SKM-1 (cell line): Measurements from ENCODE around the gene LRRC8E.
A peak's percentile ranks its signal among the peaks of the same experiment; 100 is the strongest.

ENCODE experiments used
- DNase-seq: peaks from one replicate; lab custom pipeline; 2025; ENCODE audit not compliant: unreplicated experiment; lab: John Stamatoyannopoulos, UW

The LRRC8E gene

DNA sequence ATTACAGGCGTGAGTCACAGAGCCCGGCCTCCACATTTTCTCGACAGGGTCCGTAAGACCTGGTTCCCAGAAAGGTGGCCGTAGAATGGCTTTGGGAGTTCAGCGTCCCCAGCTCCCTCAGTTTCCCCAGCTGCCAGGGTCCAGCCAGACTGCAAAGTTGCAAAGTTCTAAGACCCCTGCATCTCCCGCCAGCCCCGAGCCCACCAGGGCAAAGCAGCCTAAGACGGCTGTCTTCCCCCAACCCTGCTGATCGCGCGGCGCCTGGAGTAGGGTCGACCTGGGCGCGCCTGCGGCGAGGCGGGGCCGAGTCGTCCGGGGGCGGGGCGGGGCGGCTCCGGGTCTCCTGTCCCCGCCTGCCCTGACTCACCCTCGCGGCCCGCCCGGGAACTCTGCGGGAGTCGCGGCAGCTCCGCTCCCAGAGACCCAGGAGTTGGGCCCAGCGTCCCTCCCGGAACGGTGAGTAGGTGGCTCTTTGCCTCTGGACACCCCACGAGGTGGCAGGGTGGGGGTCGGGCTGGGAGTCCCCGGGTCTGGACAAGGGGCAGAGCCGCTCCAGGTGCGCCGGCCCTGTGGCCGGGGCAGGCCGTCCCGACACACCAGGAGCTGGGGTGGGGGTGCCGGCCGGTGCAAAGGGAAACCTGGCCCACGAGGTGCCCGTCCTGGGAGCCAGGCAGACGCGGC lies at the start of gene LRRC8E:
LRRC8E (plus strand) TSS at position 366 of the 681 bp plus-strand sequence. CDS start 7,094 bp downstream, outside the sequence.
- DNase-seq, result no peak

DNA sequence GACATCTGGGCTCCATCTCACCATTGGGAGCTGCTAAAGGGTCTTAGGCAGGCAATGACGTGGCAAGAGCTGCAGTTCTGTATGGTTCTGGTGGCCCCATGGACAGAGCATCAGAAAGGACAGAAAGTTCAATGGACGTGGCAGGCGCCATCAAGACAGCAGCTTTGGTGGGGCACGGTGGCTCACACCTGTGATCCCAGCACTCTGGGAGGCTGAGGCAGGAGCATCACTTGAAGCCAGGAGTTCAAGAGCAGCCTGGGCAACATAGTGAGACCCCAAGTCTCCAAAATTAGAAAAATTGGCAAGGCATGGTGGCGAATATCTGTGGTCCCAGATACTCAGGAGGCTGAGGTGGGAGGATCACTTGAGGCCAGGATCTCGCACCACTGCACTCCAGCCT lies 48.8 kb upstream of the LRRC8E start:
- DNase-seq, result no peak

DNA sequence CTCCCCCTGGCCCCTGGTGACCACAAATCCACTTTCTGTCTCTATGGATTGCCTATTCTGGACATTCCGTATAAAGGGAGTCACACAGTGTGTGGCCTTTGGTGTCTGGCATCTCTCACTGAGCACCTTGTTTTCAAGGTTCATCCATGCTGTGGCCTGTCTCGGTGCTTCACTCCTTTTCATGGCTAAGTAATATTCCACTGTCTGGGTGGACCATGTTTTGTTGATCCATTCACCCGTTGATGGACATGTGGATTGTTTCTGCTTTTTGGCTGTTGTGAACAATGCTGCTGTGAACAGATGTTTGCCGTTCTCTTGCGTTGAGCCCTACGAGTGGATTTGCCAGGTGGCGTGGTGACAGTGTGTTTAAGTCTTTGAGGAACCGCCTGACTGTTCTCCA lies 47.7 kb upstream of the LRRC8E start:
- no peak for DNase-seq

DNA sequence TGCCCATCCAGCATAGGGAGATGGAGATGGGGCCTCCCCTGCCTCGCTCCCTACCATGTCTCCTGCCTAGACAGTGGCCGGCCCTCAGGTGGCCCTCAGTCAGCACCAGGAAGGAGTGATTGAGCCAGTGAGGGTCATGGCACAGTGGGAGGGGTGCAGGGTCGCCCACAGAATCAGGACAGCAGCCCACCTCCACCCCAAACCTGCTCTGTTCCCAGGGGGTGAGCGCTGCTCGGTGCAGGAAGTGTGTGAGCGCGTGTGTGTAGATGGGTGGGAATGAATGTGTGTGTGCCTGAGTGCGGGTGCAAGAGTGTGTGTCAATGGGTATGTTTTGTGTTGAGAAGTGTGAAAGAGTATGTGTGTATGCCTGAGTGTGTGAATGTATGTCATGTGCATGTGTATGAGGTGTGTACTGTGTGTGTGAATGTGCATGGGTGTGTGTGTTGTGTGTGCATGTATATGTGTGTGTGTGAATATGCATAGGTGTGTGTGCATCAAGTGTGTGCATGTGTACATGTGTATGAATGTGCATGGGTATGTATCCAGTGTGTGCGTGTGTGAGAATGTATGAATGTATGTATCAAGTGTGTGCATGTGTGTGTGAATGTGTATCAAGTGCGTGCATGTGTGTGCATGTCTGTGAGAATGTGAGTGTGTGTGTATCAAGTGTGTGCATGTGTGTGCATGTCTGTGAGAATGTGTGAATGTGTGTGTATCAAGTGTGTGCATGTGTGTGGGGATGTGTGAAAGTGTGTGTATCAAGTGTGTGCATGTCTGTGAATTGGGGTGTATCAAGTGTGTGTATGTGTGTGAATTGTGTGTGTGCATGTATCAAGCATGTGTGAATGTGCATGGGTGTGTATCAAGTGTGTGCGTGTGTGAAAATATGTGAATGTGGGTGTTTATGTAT lies 46.3 kb upstream of the LRRC8E start:
- DNase-seq, result no peak

DNA sequence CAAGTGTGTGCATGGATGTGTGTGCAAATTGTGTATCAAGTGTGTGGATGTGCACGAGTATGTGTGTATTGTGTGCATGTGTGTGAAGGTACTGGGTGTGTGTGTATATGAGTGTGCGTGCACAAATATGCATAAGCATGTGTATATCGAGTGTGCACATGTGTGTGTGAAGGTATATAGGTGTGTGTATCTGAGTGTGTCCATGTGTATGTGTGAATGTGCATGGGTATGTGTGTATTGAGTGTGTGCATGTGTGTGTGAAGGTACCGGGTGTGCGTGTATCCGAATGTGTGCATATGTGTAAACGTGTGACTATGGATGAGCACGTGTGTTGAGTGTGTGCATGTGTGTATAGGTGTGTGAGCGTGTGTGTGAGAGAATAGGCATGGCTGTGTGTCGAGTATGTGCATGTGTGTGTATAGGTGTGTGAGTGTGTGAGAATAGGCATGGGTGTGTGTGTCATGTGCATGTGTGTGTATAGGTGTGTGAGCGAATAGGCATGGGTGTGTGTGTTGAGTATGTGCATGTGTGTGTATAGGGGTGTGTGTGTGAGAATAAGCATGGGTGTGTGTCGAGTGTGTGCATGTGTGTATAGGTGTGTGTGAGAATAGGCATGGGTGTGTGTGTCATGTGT lies 45.5 kb upstream of the LRRC8E start:
- no peak for DNase-seq

DNA sequence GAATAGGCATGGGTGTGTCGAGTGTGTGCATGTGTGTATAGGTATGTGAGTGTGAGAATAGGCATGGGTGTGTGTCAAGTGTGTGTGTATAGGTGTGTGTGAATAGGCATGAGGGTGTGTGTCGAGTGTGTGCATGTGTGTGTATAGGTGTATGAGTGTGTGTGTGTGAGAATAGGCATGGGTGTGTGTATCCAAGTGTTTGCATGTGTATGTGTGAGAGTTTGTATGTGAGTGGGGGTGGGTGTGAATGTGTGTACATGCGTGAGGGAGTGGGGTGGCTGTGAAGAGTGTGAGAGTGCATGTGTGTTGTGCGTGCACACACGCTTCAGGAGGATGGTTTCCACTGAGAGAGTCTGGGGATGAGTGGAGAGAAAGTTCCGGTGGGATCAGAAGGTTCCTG lies 44.8 kb upstream of the LRRC8E start:
- DNase-seq, result no peak

DNA sequence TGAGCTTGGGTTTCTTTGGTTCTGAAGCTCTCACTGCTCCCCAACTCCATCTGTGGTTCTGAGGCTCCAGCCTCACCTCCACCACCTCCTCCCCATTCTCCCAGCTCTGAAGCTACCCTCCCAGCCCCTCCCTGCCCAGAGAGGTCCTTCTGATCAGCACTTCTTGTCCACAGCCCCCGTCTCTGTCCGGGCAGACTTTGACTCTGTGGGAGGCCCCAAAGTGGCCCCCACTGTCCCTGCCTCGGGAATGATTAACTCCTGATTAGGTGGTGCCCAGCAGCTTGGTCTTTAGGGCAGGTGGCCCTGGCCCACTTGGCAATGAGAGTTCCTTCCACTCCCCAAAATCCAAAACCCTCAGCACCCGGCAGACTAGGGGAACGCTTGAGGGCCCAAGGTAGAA lies 43.9 kb upstream of the LRRC8E start:
- DNase-seq, result no peak

DNA sequence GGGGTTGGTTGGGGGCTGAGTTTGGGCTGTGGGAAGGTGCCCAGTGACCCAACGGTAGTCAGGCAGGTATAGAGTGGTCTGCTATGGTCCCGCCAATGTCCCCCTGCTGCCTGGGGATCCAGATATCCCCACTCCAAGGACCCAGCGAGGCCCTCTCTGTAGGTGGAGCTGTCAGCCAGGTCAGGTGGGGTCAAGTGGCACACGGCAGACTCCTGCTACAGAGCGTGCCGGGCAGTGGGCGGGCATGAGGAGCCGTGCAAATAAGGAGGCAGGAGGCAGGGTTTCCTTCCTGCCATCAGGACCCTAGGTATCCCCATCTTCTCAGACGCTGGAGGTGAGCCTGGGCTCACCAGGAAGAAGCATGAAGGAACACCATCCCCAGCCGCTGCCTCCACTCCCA lies 43.4 kb upstream of the LRRC8E start:
- no peak for DNase-seq

DNA sequence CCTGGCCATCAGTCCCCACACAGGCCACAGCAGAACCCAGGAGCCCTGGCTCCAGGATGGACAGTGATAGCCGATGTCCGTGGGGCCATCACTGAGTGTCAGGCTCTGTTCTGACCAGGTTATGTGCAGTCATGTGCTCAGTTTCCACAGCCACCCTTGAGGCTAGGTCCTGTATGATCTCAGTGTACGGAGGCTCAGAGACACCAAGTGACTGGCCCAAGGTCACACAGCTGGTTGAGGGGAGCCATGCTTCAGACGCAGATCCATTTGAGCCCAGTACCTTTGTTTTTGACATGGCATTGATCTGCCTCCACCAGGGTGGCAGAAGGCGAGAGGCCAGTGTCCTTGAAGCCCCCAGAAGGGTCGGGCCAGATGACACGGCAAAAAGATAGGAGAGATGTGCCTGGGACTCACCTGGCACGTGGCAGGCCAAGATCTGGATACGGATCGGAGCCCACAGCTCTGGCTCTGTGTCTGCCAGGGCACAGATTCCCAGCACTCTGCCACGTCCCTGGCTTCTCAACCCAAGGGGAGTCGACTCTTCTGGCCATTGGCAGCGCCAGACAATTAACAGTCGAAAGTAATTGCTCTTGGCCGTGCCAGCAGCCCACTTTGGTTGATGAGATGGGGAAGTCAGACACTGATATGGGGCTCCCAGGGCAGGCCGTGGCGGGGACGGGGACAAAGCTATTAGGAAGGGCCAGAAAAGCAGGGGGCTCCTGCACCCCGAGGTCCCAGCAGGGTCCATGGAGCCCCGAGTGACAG lies 42.7 kb upstream of the LRRC8E start:
- no peak for DNase-seq

DNA sequence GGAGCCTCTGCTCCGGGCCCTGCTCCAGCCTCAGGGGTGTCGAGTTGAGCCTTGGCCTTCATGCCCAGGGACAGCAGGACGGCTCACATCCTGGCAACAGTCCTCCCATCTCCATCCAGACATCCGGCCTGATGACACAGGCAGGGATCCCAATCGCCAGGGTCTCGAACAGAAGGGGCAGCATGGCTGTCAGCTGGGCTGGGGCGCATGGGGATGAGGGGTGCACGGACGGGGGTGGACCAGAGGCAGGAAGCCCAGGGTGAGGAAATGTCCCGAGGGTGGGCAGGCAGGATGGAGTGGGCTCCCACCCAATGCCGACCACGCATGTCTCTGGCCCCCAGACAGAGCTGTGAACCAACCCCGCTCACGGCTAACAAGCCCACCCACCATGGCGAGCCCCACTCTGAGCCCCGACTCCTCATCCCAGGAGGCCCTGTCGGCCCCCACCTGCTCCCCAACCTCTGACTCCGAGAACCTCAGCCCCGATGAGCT lies 42.1 kb upstream of the LRRC8E start:
- DNase-seq, result no peak

DNA sequence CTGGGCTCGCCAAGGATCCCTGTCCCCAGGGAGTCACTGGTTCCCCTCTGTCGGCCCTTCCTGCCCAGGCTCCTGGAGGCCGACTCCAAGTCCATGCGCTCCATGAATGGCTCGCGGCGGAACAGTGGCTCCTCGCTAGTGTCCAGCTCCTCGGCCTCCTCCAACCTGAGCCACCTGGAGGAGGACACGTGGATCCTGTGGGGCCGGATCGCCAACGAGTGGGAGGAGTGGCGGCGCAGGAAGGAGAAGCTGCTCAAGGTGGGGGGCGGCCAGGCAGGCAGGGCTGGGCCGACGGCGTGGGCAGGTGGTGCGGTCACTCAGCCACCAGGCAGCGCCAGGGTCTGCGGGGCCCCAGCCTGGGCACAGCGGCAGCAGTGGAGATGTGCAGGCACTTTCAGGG lies 40.6 kb upstream of the LRRC8E start:
- no peak for DNase-seq

DNA sequence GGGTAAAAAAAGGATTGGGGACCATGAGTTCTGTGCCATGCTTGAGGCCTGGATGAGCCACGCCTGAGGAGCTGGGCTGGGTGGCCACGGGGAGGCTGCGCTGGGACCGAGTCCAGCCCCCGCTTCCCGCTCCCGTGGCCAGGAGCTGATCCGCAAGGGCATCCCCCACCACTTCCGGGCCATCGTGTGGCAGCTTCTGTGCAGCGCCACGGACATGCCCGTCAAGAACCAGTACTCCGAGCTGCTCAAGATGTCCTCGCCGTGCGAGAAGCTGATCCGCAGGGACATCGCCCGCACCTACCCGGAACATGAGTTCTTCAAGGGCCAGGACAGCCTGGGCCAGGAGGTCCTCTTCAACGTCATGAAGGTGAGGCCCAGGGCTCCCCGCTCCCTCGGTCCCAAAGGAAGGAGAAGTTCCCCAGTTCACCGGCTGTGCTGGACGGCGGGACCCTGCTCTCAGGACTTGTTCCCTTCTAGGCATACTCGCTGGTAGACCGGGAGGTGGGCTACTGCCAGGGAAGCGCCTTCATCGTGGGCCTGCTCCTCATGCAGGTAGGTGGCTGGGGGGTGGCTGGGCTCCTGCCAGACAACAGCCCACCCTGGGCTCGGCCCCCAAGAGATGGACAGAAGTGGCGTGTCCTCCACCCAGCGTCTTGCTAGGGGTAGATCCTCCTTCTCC lies 39.4 kb upstream of the LRRC8E start:
- DNase-seq, result no peak

DNA sequence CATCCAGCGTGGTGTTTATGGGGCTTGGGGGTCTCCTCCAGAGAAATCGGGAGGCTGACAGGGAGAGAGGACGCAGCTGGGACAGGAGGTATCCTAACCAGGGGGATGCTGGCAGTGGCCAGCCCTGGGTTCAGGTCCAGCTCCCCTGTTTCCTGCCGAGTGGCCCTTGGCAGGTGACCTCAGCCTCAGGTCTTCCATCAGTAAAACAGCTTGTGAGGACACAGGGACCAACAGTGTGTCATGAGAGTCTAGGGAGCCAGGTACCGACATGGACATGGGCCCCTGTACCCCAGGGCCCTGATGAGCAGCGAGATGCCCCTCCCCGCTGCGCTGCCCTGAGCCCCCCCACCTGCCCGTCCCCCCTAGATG lies 38.7 kb upstream of the LRRC8E start:
- no peak for DNase-seq

DNA sequence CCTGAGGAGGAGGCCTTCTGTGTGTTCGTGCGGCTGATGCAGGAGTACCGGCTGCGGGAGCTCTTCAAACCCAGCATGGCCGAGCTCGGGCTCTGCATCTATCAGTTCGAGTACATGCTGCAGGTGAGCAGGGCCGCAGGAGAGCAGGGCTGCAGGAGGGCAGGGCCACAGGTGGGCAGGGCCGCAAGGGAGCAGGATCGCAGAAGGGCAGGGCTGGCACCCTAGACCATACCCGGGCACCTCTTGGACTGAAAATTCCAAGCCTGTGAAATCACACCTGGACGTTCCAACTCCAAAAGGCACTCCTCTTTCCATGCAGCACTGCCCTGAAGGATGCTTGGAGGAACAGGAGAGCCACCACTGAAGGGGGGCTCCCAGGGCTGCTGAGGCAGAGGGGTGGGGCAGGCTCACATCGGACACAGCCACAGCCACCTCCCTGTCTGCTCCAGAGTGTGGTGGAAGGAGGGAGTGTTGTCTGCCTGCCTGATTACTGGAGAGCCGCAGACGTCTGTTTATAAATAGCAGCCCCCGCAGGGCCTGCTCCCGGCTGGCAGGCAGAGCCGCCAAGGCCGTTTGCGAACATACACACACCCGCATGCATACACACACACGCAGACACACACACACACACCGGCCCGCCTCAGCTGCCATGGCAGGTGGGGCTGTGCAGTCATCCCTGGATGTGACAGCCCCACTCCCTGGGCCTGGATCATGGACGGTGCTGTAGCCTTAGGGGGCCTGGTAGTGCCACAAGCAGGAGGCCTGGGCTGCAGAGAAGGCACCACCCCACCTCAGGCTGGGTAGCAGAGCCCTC lies 38.1 kb upstream of the LRRC8E start:
- DNase-seq, result no peak

DNA sequence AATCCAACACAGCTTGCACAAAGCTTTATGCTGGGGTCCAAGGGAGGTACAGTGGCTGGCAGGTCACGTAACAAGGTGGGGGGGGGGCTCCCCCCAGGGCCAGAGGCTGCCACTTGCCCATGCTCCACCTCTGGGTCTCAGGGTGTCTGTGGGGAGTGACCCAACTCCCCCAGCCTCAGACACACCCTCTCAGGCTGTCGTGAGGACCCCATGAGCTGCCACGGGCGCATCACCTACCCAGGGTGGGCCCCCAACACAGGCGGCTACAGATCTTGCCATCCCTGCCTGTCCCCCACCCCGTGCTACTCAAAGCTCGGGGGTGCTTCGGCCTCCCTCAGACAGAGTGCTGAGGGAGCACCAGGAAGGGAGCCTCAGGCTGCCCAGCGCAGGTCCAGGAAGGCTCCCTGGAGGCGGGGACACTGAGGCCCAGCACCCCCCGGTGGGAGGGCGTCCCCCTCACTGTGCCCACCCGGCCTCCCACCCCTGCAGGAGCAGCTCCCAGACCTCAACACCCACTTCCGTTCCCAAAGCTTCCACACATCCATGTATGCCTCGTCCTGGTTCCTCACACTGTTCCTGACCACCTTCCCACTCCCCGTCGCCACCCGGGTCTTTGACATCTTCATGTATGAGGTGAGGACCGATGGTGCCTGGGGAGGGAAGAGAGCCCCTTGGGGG lies 37.2 kb upstream of the LRRC8E start:
- no peak for DNase-seq

DNA sequence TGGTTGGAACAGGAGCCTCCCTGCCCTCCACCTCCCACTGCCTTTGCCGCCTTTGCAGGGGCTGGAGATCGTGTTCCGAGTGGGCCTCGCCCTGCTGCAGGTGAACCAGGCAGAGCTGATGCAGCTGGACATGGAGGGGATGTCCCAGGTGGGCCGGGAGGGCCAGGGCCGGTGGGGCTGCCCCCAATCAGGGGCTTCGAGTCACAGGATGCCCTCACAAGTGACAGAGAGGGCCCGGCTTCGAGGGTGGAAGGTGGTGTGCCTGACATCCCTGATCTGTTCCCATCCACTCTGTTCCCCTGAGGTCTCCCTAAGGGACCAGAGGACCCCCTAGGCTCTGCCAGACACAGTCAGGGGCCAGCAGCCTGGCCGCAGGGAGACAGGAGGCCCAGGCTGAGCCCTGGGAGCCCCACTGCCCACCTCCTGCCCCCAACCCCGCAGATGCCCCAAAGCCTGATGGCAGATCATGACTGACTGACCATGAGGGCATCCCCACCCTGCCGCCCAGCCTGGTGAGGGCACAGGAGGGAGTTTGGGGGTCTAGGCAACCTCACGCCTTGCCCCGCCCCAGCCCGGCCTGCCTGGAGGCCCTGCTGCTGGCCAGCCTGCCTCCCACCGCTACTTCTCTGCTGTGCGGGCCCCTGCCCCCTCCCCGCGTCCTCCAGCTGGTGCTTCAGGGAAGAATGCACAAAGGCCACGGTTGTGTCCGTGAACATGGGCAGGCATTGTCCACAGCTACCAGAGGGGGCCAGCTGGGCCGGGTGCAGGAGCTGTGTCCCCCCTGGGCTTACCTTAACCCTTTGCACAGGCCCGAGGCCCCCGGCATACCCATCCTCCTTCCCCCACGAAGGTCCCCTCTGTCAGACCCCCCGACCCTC lies 36.4 kb upstream of the LRRC8E start:
- no peak for DNase-seq

DNA sequence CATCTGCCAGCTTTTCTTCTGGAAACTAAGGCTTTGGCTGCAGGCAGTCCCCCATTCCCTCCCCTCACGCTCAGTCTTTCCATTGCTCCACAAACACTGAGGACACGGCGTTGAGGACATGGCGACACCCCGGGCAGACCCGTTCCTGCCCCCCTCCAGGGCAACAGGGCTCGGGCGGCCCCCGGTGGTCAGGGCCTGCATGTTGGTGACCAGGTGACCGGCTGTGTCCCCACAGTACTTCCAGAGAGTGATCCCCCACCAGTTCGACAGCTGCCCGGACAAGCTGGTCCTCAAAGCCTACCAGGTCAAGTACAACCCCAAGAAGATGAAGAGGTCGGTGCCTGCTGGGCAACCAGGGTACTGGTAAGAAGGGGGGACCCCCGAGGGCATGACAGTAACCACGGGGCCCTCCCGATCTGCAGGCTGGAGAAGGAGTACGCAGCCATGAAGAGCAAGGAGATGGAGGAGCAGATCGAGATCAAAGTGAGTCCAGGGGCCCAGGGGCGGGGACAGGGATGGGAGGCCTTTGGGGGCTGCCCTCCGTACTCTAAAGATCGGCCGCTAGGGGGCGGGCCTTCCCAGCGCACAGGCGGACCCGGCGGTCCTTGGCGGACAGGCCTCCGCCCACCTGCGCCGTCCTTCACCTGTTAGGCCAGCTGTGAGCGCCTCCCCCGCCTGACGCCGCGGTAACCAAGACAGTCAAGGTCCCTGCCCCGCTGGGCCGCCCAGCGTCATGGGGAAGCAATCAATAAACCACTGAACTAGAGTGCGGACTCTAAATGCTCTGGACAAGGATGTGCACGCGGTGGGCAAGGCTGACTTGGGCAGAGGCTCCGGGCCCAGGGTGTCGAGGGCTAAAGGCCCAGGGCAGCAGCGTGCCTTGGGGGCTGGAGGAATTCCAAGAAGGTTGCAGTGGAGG lies 35.2 kb upstream of the LRRC8E start:
- DNase-seq, result peak; percentile 21
